Stimulated activated CD4-positive, alpha-beta T cell treated with anti-CD3 and anti-CD28 coated beads, TNF-alpha, amount 100 ng/mL, for 1 hour (primary cell): ENCODE data around the gene PTGDS.

ENCODE experiments used
- DNase-seq, 3 donors: peaks; one replicate each; pipeline ENCODE4 v3.0.0-alpha.2; 2020; ENCODE audit warnings: low read depth in 3 of 3, low spot score in 1 of 3

Gene PTGDS

DNA sequence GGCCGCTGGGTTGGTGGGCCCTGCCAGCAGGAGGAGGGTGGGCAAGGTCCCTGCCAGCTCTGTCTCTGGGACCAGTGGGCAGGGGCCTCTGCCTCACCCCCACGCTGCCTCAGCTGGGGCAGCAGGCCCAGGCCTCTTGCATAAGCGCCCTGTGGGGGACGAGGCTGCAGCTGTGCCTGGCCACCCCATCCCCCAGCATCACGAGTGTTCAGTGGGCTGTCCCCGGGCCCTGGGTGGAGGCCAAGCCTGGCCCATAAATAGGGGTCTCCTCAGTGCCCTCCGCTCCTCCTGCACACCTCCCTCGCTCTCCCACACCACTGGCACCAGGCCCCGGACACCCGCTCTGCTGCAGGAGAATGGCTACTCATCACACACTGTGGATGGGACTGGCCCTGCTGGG is at the start of gene PTGDS:
PTGDS (plus strand) TSS at position 282 of the 400 bp plus-strand sequence; CDS start at position 357, 75 bp downstream.
- no peak for DNase-seq

DNA sequence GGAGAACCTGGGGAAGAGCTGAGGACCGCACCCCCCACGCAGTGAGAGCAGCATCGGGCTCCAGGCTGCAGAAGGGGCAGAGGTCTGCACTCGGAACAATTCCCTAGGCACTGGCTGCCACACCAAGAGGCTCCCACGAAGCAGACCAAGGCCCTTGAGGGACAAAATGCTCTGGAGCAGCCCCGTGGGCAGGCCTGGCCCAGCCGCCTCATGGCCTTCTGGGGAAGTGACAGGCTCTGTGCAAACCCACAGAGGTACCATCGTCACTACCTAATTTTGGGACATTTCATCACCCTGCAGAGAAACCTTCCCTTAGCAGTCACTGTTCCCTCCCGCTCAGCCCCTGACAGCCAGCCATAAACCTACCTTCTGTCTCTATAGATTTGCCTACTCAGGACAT is 48.7 kb upstream of the PTGDS start:
- no peak for DNase-seq

DNA sequence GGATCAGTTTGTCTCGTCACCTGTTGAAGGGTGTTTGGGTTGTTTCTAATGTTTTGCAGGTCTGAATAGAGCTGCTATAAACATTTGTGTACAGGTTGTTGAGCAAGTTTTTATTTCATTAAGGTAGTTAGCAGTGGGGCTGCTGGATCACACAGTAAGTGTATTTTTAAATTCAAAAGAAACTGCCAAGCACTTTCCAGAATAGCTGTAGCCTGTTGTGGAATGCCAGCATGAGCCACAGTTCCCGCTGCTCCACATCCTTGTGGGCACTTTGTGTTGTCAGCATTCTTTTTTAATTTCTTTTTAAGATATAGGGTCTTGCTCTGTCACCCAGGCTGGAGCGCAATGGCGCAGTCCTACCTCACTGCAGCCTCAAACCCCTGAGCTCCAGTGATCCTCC is 47.3 kb upstream of the PTGDS start:
- DNase-seq = no peak

DNA sequence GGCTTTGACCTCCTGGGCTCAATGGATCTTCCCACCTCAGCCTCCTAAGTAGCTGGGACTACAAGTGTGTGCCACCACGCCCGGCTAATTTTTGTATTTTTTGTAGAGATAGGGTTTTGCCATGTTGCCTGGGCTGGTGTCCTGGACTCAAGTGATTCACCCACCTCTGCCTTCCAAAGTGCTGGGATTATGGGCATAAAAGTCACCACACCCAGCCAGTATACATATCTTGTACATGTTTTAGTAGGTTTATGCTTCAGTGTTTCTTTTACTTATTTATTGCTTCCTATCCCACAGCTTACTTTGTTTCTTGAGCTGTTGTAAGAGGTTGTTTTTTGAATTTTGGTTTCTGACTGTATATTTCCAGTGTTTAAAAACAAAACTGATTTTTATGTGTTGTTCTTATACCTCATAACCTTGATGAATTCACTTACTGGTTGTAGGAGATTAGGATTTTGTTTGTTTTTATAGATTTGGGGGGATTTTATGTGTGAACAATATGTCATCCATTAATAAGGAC is 45.6 kb upstream of the PTGDS start:
- no peak for DNase-seq

DNA sequence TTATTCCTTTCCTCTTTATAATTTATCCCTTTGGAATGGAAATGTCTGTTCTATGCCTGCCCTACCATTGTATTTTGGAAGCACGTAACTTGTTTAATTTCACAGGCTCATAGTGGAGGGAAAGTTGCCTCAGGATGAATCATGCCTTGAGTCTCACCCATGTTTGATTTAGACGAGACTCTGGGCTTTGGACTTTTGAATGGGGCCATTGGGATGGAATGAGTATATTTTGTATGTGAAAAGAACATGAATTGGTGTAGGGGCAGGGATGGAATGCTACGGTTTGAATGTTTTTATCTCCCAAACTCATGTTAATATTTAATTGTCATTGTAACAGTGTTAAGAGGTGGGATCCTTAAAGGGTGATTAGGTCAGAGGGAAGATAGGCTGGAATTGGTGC is 43.0 kb upstream of the PTGDS start:
- no peak for DNase-seq

DNA sequence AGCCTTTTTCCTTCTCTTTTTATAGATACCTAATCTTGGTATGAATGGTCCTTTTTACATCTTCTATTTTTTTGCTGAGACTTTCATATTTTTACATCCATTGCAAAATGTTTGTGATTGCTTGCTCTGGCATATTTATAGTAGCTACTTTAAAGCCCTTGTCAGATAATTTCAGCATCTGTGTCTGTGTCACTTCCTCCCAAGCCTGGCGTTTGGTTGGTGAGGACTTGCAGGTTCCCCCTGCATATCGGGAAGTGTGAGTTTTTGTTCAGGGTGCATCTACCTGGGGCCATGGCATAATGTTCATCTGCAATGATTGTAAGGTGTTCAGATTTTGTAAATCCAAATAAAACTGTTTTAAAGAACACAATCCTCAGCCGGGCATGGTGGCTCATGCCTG is 41.7 kb upstream of the PTGDS start:
- DNase-seq = no peak

DNA sequence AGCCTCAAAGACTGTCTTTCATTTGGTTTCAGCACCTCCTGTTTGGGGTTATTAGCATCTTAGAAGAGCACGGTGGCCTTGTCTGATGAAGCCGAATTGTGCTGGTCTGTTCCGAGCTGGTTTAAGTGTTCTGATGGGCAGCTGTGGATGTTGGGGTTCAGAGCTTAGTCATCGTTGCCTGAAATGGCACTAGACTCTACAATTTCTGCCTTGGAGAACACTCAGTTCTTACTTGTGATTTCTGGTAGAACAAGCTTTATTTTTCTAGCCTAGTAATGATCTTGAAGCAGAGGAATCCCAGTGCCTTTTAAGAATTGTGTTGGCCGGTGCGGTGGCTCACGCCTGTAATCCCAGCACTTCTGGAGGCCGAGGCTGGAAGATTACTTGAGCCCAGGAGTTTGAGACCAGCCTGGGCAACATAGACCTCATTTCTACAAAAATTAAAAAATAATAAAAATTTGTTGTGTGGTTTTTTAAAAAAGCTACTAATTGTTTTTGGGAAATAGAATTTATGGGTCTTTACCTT is 40.6 kb upstream of the PTGDS start:
- DNase-seq = no peak

DNA sequence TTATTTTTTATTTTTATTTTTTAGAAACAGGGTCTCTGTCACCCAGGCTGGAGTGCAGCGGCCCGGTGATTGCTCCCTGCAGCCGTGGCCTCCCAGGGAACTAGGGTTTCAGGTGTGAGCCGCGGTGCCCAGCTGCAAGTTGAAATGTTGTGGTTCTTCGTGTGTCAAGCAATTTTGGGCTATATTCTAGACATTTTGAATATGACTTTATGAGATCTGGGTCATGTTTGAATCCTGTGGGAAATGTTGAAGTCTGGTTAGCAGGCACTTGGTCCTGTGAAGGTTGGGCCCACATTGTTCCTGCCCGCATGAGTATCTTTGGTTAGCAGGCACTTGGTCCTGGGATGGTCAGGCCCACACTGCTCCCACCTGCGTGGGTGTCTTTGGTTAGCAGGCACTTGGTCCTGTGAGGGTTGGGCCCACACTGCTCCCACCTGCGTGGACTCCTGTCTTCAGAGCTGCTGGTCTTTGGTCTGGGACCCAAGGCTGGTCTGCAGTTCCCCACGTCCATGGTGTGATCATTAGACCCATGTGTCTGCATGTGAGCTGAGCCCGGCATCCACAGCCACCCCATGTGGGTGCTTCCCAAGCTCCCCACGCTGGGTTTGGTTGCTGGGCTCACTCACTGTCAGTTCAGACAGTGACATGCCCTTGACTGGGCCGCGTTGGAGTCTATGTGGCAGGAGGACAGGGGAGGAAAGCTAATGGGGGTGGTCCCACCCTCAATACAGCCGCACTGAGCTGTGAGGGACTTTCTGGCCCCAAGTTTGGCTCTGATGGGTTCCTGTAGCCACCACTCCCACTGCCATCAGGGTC is 39.9 kb upstream of the PTGDS start:
- no peak for DNase-seq

DNA sequence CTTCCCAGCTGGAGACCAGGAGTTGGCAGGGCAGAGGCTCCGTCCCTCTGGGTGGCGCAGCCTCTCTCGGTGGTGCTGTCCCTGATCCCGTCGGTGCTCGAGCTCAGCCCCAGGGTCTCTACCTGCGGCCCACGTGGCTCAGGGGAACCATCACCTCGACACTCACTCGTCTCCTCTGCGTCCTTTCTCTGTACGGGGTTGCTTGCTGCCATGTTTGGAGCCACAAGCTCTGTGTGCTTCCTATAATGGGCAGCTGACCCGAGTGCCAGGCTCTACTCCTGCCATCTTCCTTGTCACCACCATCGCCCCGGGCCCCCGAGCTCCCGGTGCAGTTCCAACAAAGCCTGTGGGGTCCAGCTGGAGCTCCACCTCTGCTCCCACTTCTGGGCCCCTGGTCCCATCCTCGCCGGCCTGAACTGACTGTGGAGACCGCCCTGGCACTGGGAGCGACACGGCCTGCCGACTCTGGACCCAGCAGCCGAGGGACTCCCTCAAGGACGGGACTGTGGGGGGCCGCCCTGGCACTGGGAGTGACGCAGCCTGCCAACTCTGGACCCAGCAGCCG is 37.8 kb upstream of the PTGDS start:
- DNase-seq = no peak

DNA sequence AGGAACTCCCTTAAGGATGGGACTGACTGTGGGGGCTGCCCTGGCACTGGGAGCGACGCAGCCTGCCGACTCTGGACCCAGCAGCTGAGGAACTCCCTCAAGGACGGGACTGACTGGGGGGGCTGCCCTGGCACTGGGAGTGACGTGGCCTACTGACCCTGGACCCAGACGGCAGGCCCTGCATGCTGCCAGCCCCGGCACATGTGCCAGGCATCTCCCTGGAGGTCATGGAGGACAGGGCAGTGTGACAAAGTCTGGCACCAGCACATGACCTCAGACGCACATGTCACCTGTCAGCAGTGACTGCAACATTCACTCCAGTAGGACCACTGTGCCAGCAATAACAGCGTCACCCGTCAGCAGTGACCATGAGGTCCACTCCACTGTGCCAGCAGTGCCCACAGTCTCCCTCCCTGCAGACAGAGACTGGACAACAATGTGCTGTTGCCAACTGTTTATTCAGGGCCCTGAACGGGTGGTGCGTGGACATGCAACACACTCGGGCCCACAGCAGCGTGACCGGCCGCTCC is 37.2 kb upstream of the PTGDS start:
- no peak for DNase-seq

DNA sequence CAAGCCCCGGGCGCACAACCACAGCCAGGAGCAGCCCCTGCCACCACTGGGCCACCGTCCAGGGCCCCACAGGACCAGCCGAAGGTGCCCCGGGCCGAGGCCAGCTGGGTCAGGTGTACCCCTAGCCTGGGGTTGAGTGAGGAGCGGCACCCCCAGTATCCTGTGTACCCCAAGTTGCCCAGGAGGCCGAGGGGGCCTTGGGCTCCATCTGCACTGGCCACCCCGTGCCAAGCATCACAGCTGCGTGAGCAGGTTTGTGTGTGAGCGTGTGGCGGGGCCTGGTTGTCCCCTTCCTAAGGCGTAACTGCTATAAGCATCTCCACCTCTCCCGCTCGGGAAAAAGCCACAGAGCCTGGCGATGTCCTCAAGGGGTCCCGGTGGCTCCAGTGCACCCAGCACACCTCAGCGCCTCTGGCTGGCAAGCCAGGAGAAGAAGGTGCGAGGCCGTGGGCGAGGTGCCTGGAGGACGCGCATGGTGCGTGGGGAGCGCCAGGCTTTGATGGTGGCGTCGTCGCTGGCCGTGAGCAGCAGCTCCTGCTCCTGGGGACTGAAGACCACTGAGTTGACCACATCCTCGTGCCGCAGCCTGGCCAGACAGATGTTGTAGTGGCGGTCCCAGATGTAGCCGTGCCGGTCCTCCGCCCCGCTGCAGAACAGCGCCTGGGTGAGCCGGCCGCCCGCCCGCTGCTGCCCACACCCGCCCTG is 36.6 kb upstream of the PTGDS start:
- no peak for DNase-seq

DNA sequence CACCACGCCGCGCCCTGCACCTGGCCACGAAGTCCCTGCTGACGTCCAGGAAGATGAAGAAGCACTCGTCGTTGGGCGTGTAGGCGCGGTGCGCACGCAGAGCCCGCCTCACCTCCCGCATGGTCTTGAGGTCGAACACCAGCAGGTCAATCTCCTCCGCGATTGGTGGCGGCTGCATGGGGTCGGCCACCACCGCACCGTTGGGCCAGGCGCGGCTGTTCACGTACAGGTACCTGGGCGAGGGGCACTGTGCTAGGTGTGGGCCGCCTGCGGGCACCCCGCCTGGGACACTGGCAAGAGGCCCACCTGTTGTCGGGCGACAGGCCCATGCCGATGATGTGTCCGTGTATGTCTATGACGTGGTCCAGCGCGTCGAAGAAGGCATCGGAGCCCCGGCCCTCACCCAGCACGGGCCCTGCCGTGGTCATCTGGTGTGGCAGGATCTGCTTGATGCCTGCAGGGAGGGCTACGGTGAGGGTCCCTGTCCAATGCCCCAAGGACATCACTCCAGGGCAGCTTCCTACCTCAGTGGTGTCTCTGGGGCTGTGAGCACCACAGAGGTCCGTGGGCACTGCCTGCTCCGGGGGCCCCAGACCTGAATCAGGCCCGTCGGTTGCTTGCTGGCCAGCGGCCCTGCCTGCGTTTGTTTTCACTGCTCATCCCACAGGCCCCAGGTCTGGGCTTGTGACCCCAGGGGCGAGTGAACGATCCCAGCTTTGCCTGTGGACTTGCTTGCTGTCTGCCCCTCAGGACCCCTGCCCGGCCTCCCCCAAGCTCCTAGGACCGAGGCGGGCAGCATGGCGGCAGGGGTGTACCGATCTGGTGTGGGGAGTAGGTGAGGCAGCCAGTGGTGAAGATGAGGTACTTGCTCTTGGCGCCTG is 35.8 kb upstream of the PTGDS start:
- DNase-seq = no peak

DNA sequence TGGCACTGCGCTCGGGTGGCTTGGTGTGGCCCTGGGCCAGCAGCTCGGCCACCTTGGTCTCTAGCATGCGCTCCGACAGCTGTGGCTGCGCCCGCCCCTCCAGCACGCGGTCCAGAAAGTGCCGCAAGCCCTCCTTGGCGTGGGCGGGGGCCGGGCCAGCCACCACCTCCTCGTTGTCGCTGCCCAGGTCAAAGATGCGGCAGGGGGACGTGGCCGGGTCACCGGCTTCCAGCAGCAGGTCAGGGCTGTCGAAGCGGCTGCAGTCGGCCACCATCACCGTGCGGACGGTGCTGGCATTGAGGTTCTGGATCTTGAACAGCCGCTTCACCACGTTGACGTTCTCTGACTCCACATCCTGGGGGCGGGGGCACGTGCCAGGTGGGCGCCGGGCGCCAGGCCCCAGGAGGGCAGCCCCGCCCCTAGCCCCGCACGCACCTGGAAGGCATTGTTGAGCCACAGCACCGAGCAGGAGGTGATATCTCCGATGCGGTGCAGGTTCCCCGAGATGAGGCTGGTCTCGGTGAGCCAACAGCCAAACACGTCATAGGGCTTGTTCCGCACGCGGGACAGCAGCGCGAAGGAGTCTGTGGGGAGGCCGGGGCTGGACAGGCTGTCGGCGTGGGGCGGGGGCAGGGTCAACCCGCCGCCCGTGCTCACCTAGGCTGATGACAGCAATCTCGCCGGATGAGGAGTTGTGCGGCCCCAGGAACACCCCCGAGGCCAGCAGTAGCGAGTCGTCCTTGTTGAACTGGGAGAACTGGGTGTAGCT is 35.0 kb upstream of the PTGDS start:
- DNase-seq = no peak

DNA sequence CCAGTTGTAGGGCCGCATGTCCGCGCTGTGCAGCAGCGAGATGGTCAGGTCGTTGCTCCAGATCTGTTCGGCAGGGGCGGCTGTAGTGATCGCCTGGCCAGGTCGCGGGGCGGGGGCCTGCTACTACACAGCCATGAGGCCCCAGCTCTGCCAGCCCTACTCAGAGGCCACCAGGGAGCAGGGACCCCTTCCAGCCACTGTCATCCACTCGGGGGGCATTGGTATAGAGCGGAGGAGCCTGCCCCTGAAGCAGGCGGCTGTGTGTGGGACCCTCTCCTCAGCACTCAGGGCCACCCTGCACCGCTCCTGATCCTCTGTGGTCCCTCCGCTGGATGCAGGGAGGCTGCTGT is 34.4 kb upstream of the PTGDS start:
- no peak for DNase-seq

DNA sequence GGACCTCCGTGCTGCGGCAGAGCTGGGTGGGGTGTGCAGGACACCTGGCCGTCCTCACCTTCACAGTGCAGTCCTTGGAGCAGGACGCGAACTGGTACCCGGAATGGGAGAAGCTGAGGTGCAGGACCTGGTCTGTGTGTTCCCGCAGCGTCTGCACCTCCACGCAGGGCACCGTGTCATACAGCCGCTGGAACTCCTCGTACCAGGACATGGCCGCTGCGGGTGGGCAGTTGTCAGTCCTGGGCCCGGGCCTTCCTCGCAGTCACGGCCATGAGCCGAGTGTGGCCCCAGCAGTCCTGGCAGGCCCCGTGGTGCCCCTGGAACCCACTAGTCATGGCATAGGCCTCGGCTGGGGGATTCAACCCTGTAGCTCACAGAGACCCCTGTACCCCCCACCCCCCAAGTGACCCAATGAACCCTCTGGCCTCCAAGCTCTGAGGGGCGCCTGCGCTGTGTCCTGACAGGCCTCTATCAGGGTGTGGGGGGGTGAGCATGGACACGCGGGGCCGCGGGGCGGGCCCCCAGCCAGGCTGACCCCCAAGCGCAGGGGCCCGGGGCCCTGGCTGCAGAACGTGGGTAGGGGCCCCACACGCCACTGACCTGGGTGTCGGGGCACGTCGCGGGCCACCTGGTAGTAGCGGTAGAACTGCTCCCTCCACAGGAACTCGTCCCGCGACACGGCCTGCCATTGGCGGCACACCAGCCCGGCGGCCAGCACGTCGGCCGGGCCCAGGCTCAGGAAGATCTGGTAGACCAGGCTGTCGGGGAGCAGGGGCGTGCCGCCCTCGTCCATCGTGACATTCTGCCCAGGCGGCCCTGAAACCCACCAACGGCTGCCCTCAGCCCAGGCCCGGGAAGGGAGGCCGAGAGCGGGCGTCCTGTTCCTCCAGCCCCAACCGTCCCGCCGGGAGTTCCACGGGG is 33.8 kb upstream of the PTGDS start:
- no peak for DNase-seq

DNA sequence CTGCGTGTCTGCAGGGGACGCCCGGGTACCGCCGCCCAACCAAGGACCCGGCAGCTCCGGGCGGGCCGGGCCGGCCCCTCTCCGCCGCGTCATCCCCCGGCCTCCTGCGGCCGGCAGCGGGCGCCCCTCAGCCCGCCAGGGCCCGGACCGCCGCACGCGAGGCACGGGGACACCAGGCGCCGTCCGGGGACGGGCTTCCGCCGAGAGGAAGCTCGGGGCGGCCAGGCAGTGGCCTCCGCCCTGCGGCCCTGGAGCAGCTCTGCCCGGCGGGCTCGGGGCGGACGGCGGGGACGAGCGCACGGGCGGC is 33.1 kb upstream of the PTGDS start:
- DNase-seq = no peak

DNA sequence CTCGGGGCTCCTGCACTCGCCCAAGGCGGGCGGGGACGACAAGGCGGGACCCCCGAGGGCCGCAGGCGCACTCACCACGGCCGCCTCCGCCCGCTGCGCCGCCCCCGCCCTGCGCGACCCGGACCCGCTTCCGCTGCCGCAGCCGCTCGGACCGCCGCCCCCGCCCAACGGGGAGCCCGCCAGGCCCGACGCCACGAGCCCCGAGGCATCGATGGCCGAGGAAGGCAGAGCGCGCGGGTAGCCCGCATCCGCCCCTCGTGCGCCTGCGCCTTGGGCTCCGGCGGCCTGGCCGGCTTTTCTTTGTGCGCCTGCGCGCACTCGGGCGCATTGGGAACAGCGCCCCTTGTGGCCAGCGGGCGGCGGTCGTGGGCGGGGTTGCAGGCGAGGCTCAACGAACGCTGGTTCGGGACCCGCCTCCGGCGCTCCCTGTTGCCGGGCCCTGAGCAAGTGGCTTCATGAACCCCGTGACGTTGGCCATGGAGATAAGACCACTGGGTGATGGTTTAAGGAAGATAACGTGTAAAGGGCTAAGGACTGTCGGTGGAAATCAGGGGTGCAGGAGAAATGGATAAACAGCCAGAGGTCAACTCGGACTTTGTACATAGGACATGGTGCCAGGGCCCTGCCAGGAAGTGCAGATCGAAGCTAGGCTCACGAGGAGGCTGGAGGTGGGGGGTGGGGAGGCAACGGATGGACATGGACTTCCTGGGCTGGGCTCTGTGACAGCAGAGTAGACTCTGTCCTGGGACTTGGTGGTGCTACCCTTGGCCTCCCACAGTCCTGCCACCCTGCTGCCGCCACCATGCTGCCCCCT is 32.6 kb upstream of the PTGDS start, which contains the start of the genes C8G and FBXW5:
C8G (plus strand) TSS at position 725 of the 814 bp plus-strand sequence; CDS start at position 803, 78 bp downstream.
FBXW5 (minus strand) TSS at position 220 of the 814 bp plus-strand sequence. CDS start 655 bp downstream, outside the sequence.
- peak; percentile 85 to 95 (median 92) for DNase-seq
